ENCODE results near the gene MCC. TPM values are rescaled to one million over a fixed set of nuclear protein-coding genes. Genes with fewer than 3 reads are reported as not detected.

MCC gene
- polyA plus RNA-seq, 1 donor (not counting 4 experiments of a cell fraction or from before 2014, with no cell fraction given) = 24.6 TPM

- Histone ChIP-seq H2AFZ (ENCODE audit: control insufficient read depth, low read length) (no peak overlapping the region), H4K20me1 (ENCODE audit: control insufficient read depth, extremely low read depth, insufficient read depth, low read length) (no peaks in the 10 kb centered on the region), H3K36me3 (ENCODE audit: control insufficient read depth in 2 of 2, extremely low read depth in 1 of 2, insufficient read depth in 2 of 2, low read length in 2 of 2) (peaks cover 0 to 1% of the 10 kb centered on the region in 2 experiments), H3K4me2 (ENCODE audit: control insufficient read depth, extremely low read depth, insufficient read depth, low read depth, low read length) (no peak overlapping the region), H3K9me1 (ENCODE audit: control insufficient read depth, extremely low read depth, insufficient read depth, low read length) (no peaks in the 10 kb centered on the region), H3K27ac (ENCODE audit: control insufficient read depth, insufficient read depth, low read length) (no peak overlapping the region), H3K79me2 (ENCODE audit: control insufficient read depth, insufficient read depth, low read length) (no peaks in the 10 kb centered on the region), H3K27me3 (ENCODE audit: control insufficient read depth, extremely low read depth, insufficient read depth, low read length) (no peaks in the 10 kb centered on the region), H3K4me3 (ENCODE audit: control insufficient read depth in 2 of 3, extremely low read depth in 1 of 3, insufficient read depth in 2 of 3, low read depth in 1 of 3, low read length in 3 of 3) (no peak overlapping the region), H3K9ac (ENCODE audit: control insufficient read depth, extremely low read depth, insufficient read depth, low read length) (no peak overlapping the region), H3K4me1 (ENCODE audit: control insufficient read depth, extremely low read depth, insufficient read depth, low read length) (no peaks in the 10 kb centered on the region), H3K9me3 (ENCODE audit: control insufficient read depth, low read depth, low read length) (peaks cover 2% of the 10 kb centered on the region)
- dilution Hi-C loops (cut with MboI; ENCODE audit: extremely low pct_ligation_motif_present, low sequenced_read_pairs) = no loop called here
- DNase-seq (ENCODE audit: low read depth, low spot score) (no peak), FAIRE-seq (no peak)
- no peak for TF ChIP-seq EZH2 (IDR thresholded peaks at IDR 0.05; ENCODE audit: low read length)
Measured at GRCh38 chr5:113364466-113364865, 123.8 kb downstream of the MCC start.

- H3K9me1 ChIP-seq (ENCODE audit: control insufficient read depth, extremely low read depth, insufficient read depth, low read length) = no peaks in the 10 kb centered on the region
- no peak overlapping the region for H2AFZ ChIP-seq (ENCODE audit: control insufficient read depth, low read length)
- H4K20me1 ChIP-seq (ENCODE audit: control insufficient read depth, extremely low read depth, insufficient read depth, low read length) = no peaks in the 10 kb centered on the region
- no peaks in the 10 kb centered on the region for H3K4me1 ChIP-seq (ENCODE audit: control insufficient read depth, extremely low read depth, insufficient read depth, low read length)
- DNase-seq (ENCODE audit: low read depth, low spot score) = no peak
- no peak overlapping the region for H3K4me2 ChIP-seq (ENCODE audit: control insufficient read depth, extremely low read depth, insufficient read depth, low read depth, low read length)
- no peak for FAIRE-seq
- no peak for TF ChIP-seq EZH2 (IDR thresholded peaks at IDR 0.05; ENCODE audit: low read length)
- TF ChIP-seq, protein P1, sequence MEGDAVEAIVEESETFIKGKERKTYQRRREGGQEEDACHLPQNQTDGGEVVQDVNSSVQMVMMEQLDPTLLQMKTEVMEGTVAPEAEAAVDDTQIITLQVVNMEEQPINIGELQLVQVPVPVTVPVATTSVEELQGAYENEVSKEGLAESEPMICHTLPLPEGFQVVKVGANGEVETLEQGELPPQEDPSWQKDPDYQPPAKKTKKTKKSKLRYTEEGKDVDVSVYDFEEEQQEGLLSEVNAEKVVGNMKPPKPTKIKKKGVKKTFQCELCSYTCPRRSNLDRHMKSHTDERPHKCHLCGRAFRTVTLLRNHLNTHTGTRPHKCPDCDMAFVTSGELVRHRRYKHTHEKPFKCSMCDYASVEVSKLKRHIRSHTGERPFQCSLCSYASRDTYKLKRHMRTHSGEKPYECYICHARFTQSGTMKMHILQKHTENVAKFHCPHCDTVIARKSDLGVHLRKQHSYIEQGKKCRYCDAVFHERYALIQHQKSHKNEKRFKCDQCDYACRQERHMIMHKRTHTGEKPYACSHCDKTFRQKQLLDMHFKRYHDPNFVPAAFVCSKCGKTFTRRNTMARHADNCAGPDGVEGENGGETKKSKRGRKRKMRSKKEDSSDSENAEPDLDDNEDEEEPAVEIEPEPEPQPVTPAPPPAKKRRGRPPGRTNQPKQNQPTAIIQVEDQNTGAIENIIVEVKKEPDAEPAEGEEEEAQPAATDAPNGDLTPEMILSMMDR (optimal IDR thresholded peaks at IDR 0.05 in 1 of 3, IDR thresholded peaks at IDR 0.05 in 1 of 3, conservative IDR thresholded peaks at IDR 0.05 in 1 of 3; ENCODE audit: extremely low read depth in 1 of 3, insufficient read depth in 2 of 3, low read length in 3 of 3) = no peak
- dilution Hi-C loops (cut with MboI; ENCODE audit: extremely low pct_ligation_motif_present, low sequenced_read_pairs) = no loop called here
- peaks cover 2% of the 10 kb centered on the region for H3K9me3 ChIP-seq (ENCODE audit: control insufficient read depth, low read depth, low read length)
- H3K9ac ChIP-seq (ENCODE audit: control insufficient read depth, extremely low read depth, insufficient read depth, low read length) = no peak overlapping the region
- H3K79me2 ChIP-seq (ENCODE audit: control insufficient read depth, insufficient read depth, low read length) = no peaks in the 10 kb centered on the region
- H3K36me3 ChIP-seq (ENCODE audit: control insufficient read depth in 2 of 2, extremely low read depth in 1 of 2, insufficient read depth in 2 of 2, low read length in 2 of 2) = no peaks in the 10 kb centered on the region
- no peak overlapping the region for H3K27ac ChIP-seq (ENCODE audit: control insufficient read depth, insufficient read depth, low read length)
- no peak overlapping the region for H3K4me3 ChIP-seq (ENCODE audit: control insufficient read depth in 2 of 3, extremely low read depth in 1 of 3, insufficient read depth in 2 of 3, low read depth in 1 of 3, low read length in 3 of 3)
- H3K27me3 ChIP-seq (ENCODE audit: control insufficient read depth, extremely low read depth, insufficient read depth, low read length) = no peaks in the 10 kb centered on the region
Measured at GRCh38 chr5:113361701-113362100, 126.6 kb downstream of the MCC start.

DNA sequence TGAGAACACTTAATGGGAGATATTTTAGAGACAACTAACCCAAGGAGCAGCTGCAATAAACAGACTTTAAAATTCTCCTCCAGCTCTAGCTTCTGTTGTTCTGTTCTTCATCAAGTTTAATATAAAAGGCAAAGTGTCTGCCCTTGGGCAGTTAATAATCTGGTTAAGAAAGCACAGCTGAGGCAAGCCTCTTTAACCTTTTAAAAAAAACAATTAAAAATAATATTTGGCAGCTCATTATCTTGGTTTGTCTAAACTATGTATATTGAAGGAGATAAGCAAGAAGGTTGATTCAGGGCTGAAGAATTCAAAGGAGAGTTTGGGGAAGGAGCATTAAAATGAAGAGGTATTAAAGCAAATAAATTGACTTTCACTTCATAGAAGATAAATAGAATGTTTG, 128.8 kb downstream of the MCC start:
- no peak overlapping the region for H3K9ac ChIP-seq (ENCODE audit: control insufficient read depth, extremely low read depth, insufficient read depth, low read length)
- H3K36me3 ChIP-seq (ENCODE audit: control insufficient read depth in 2 of 2, extremely low read depth in 1 of 2, insufficient read depth in 2 of 2, low read length in 2 of 2) = no peaks in the 10 kb centered on the region
- dilution Hi-C loops (cut with MboI; ENCODE audit: extremely low pct_ligation_motif_present, low sequenced_read_pairs) = no loop called here
- H3K27ac ChIP-seq (ENCODE audit: control insufficient read depth, insufficient read depth, low read length) = no peak overlapping the region
- no peak for FAIRE-seq
- no peaks in the 10 kb centered on the region for H3K4me1 ChIP-seq (ENCODE audit: control insufficient read depth, extremely low read depth, insufficient read depth, low read length)
- no peak overlapping the region for H2AFZ ChIP-seq (ENCODE audit: control insufficient read depth, low read length)
- no peaks in the 10 kb centered on the region for H3K27me3 ChIP-seq (ENCODE audit: control insufficient read depth, extremely low read depth, insufficient read depth, low read length)
- DNase-seq (ENCODE audit: low read depth, low spot score) = no peak
- TF ChIP-seq, protein P1 (optimal IDR thresholded peaks at IDR 0.05 in 1 of 3, IDR thresholded peaks at IDR 0.05 in 1 of 3, conservative IDR thresholded peaks at IDR 0.05 in 1 of 3; ENCODE audit: extremely low read depth in 1 of 3, insufficient read depth in 2 of 3, low read length in 3 of 3) = no peak
- TF ChIP-seq EZH2 (IDR thresholded peaks at IDR 0.05; ENCODE audit: low read length) = no peak
- H3K4me2 ChIP-seq (ENCODE audit: control insufficient read depth, extremely low read depth, insufficient read depth, low read depth, low read length) = no peak overlapping the region
- H3K9me3 ChIP-seq (ENCODE audit: control insufficient read depth, low read depth, low read length) = no peaks in the 10 kb centered on the region
- H3K79me2 ChIP-seq (ENCODE audit: control insufficient read depth, insufficient read depth, low read length) = no peaks in the 10 kb centered on the region
- H3K4me3 ChIP-seq (ENCODE audit: control insufficient read depth in 2 of 3, extremely low read depth in 1 of 3, insufficient read depth in 2 of 3, low read depth in 1 of 3, low read length in 3 of 3) = no peak overlapping the region
- no peaks in the 10 kb centered on the region for H4K20me1 ChIP-seq (ENCODE audit: control insufficient read depth, extremely low read depth, insufficient read depth, low read length)
- H3K9me1 ChIP-seq (ENCODE audit: control insufficient read depth, extremely low read depth, insufficient read depth, low read length) = no peaks in the 10 kb centered on the region
